Stimulated activated CD8-positive, alpha-beta memory T cell treated with anti-CD3 and anti-CD28 coated beads, Interleukin-7, amount 100 ng/mL, for 1 hour (primary cell): ENCODE results near the gene KRTAP4-6.
"Not testable (repeated sequence)": the region's sequence is repeated elsewhere in the genome, so short reads cannot be mapped to it uniquely, and the experiment has no call there.

Experiments
- DNase-seq, 2 donors: peaks; one replicate each; pipeline ENCODE4 v3.0.0-alpha.2; 2020; ENCODE audit warnings: low read depth in 2 of 2

The KRTAP4-6 gene

DNA sequence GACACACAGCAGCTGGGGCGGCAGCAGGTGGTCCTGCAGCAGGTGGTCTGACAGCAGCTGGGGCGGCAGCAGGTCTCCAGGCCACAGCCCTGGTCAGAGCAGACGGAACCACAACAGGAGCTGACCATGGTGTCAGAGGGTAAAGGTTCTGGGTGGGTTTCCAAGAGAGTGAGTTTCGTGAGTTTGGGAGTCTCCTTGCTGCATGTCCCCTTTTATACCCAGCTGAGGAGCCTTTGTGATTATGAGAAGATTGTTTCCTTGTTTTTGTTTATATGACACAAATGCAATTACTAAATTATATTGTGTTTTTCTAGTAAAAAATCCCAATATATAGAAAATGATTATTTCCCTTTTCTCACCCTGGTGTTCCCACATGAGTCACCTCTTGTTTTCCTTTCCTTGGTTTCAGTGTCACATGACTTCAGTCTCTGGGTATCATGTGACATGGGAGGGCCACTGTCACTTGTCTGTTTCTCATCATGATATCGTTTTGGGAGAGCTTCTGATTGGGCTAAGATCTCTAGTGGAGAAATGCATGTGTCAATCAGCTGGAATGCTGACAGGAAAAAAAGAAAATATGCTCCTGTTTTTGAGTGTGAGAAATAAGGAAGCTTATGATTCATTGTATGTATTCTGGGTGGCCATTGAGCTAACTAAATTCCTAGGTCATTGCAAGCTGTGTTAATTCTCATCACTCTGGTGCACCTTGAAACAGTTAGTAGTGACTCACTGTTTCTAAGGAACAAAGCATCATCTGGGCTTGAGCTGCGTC is at the start of gene KRTAP4-6:
TSS of gene KRTAP4-6 (minus strand) at position 185 of the 772 bp plus-strand sequence. CDS start at position 128, 57 bp downstream.
- DNase-seq: no peak

DNA sequence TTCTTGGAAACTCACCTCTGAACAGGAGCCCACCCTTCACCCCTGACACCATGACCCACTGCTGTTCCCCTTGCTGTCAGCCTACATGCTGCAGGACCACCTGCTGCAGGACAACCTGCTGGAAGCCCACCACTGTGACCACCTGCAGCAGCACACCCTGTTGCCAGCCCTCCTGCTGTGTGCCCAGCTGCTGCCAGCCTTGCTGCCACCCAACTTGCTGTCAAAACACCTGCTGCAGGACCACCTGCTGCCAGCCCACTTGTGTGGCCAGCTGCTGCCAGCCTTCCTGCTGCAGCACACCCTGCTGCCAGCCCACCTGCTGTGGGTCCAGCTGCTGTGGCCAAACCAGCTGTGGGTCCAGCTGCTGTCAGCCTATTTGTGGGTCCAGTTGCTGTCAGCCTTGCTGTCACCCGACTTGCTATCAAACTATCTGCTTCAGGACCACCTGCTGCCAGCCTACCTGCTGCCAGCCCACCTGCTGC is 49.5 kb upstream of the KRTAP4-6 start, which contains the start of gene KRTAP9-1:
TSS of gene KRTAP9-1 (plus strand) at position 51 of the 482 bp plus-strand sequence. CDS start at position 51, 0 bp downstream.
- DNase-seq: not testable (repeated sequence)

DNA sequence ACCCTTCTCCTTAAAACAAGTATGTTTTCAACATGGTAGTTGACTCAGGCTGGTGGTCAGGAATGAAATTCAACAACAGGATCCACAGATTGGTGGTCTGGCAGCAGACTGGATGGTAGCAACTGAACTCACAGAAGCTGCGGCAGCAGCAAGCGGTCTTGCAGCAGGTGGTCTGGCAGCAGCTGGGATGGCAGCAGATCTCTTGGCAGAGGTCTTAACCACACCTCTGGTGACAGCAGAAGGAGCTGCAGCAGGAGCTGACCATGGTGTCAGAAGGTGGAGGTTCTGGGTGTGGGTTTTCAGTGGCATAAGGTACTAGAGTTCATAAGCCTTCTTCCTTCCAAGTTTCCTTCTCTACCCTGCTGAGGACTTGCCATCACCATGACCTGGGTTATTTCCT is 46.5 kb upstream of the KRTAP4-6 start:
- no peak for DNase-seq

DNA sequence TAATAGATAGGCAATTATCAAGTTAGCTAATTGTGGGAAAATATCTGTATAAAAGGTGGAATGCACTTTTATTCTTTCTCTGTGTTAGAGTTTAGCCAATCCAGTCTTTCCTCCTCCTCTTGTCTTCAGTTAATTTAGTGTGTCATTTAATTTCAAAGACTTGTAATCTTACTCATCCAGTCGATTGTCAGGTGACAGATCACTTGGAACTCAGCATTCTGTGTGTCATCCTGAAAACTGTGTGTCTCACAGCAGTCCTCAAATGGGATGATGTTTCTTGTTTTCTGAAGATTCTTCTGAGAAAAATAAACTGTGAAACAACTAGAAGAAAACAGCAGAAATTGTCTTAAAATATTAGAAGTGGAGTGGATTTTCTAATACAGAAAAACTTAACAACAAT is 44.7 kb upstream of the KRTAP4-6 start:
- no peak for DNase-seq

DNA sequence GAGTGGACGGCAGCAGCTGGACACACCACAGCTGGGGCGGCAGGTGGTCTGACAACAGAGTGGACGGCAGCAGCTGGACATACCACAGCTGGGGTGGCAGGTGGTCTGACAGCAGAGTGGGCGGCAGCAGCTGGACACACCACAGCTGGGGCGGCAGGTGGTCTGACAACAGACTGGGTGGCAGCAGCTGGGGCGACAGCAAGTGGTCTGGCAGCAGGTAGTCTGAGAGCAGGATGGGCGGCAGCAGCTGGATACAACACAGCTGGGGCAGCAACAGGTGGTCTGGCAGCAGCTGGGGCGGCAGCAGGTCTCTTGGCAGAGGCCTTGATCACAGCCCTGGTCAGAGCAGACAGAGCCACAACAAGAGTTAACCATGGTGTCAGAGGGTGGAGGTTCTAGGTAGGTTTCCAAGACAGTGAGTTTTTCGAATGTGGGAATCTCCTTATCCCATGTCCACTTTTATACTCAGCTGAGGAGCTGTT is 44.2 kb upstream of the KRTAP4-6 start, which contains the start of gene KRTAP4-1:
TSS of gene KRTAP4-1 (minus strand) at position 432 of the 482 bp plus-strand sequence. CDS start at position 375, 57 bp downstream.
- no peak for DNase-seq

DNA sequence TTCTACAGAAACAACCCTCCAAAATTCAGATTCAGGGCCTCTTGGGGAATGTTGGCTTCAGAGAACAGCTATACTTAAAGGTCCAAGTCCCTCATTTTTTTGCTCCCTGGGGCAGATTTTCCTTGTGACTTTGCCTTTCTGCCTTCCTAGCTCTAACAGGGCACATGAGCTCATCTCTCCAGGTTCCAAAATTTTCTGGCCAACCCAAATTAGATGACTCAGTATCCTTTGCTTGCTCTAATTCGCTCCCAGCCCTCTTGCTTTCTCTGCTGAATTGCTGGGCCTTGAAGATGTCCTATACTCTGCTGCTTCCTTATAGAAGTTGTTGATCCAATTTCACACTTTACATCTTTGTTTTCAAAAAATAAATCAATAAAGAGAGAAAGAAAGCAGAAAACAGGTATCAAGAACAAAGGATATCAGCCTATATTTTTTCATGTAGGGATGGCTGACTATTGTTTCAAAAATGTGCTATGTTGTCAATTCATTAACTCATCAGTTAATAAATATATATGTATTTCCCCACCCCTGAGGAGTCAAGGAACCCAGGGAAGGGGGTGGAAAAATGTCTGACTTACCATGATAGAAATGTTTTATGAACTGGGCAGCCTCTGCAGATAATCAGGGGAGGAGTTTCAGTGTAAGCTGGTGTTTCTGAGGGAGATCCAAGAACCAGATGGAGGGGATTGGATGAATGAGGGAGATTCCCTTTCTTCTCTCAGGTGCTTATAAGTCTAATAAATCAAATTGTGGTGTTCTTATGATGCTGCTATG is 38.7 kb upstream of the KRTAP4-6 start:
- DNase-seq: no peak

DNA sequence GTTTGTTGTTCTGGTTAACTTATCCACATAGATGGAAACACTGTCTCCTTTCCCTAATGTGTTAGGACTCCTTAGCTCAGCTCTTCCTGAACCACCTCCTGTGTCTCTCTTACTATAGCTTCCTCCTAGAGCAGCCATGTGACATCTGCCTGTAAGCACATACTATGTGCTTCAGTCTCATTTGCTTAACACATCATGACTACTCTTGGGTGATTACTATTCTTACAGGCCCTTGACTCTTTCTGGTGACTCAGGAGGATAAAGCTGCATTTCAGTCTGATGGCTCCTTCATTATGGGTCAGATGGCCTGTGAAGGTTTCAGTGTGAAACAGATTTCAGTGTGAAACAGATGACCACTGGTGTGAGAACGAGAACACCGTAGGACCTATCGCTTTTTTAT is 38.0 kb upstream of the KRTAP4-6 start:
- DNase-seq: no peak

DNA sequence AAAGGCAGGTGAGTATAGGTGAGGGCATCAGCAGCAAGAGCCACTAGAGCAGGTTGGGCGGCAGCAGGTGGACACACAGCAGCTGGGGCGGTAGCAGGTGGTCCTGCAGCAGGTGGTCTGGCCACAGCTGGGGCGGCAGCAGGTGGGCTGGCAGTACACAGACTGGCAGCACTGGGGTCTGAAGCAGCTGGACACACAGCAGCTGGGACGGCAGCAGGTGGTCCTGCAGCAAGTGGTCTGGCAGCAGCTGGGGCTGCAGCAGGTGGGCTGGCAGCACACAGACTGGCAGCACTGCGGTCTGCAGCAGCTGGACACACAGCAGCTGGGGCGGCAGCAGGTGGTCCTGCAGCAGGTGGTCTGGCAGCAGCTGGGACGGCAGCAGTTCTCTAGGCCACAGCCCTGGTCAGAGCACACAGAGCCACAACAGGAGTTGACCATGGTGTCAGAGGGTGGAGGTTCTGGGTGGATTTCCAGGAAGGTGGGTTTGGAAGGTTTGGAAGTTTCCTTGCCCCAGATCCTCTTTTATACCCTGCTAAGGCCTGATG is 37.5 kb upstream of the KRTAP4-6 start, which contains the start of gene KRTAP4-2:
TSS of gene KRTAP4-2 (minus strand) at position 495 of the 545 bp plus-strand sequence. CDS start at position 438, 57 bp downstream.
- DNase-seq: no peak

DNA sequence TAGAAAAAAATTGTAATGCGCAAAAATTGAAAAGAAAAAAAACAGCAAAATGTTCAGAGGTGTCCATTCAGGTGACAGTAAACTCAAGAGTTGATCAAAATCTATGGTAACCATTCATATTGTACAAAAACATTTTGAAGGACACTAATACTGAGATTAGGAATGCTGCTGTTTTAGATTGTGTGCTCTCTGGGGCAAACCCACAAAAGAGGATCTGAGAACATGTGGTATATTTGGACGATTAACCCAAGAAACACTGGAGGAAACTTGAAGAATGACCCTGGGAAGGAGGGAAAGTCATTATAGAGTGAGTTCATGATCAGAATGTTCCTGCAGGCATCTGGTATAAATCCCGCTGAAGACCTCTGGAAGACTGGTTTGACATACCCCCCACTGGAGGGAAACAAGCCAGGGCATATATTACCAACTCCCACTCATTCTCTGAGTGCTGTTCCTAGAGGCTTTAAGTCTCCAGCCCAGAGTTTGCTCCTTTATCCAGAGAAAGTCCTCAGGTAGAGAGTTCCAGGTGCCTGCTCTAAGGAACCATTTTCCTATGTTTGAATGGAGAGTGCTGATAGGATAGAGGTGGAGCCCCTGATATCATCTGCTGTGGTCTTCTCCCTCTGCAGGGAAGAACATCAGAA is 36.5 kb upstream of the KRTAP4-6 start:
- DNase-seq: no peak

DNA sequence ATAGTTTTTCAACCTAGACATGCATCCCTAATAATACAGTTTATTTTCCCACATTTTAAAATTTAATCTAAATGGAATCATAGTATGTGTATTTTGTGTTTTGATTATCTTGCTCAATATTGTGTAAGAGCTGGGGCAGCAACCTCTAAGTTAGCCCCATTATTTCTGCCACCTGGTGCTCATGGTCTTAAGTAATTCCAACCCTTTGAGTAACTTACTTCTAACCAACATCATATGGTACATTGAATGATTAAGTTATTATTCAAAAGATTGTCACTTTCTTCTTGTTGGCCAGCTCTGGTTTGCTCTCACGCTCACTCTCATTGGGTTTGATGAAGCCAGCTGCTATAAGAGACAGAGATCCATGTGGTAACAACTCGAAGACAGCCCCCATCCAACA is 31.5 kb upstream of the KRTAP4-6 start:
- DNase-seq: no peak

DNA sequence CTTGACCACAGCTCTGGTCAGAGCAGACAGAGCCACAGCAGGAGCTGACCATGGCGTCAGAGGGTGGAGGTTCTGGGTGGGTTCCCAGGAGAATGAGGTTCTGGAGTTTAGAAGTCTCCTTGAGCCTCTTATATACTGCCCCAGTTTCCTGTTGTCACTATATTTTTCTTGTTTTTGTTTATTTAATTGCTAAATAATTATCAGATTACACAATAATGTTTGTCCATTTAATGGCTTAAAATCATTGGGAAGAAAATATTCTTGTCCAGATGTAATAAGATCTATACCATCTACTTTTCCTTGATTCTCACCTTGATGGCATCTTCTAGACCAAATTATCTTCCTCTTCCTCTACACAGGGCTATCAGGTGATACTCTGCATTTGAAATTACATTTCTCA is 27.8 kb upstream of the KRTAP4-6 start, which contains the start of gene KRTAP4-3:
TSS of gene KRTAP4-3 (minus strand) at position 101 of the 400 bp plus-strand sequence. CDS start at position 52, 49 bp downstream.
- no peak for DNase-seq

DNA sequence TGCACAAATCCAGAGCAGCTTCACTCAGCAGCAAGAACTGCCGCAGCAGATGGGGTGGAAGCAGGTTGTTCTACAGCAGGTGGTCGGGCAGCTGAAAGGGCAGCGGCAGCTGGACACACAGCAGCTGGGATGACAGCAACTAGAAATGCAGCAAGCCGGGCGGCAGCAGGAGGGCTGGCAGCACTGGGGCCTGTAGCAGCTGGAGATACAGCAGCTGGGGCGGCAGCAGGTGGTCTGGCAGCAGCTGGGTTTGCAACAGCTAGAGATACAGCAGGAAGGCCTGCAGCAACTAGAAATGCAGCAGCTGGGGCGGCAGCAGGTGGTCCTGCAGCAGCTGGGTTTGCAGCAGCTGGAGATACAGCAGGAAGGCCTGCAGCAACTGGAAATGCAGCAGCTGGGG is 27.2 kb upstream of the KRTAP4-6 start:
- no peak for DNase-seq

DNA sequence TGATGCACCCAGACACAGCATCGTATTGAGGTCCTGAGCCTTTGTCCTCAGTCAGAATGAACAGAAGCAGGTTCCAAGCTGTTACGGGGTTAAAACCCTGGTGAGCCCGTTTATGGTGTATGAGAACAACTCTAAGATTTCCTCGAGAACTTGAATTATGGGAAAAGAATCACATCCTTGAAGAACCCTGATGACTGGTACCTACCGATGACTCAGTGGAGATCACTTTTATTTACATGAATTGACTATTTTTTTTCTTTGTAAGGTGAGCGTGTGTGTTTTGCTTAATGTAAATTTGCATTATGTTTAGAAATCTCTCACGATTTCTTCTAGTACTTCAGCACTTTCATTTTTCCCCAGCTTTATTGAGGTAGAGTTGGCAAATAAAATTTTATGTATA is 23.5 kb upstream of the KRTAP4-6 start:
- no peak for DNase-seq

DNA sequence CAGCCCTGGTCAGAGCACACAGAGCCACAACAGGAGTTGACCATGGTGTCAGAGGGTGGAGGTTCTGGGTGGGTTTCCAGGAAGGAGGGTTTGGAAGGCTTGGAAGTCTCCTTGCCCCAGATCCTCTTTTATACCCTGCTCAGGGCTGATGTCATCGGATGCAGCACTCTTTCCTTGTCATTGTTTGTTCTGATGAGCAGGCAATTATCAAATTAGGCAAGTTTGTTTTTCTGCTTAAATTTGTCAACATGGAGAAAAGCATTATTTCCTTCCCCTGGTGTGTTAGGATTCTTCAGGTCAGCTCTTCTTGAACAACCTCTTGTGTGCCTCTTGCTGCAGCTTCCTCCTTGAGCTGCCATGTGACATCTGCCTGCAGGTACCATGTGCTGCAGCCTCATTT is 20.3 kb upstream of the KRTAP4-6 start, which contains the start of gene KRTAP4-4:
TSS of gene KRTAP4-4 (minus strand) at position 101 of the 400 bp plus-strand sequence. CDS start at position 44, 57 bp downstream.
- DNase-seq: no peak

DNA sequence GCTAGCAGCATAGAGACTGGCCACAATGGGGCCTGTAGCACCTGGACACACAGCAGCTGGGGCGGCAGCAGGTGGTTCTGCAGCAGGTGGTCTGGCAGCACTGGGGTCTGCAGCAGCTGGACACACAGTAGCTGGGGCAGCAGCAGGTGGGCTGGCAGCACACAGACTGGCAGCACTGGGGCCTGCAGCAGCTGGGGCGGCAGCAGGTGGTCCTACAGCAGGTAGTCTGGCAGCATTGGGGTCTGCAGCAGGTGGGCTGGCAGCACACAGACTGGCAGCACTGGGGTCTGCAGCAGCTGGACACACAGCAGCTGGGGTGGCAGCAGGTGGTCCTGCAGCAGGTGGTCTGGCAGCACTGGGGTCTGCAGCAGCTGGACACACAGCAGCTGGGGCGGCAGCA is 19.8 kb upstream of the KRTAP4-6 start:
- not testable (repeated sequence) for DNase-seq

DNA sequence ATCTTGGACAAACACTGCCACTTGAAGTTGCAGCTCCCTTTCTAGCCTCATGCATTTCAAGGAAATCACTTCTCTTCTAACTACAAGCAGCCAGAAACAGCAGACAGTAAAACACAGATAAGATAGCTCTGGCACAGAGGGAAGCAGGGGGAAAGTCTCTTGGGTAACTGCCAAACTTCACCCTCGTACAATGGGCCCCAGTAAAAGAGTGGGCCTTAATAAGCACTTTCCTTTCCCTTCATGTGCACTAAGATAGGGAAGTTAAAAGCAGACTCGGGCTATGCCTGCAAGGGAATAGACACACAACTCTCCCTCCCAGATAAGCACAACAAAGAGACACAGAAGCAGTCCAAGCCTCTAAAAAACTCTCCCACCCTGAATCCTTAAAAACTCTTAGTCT is 13.5 kb upstream of the KRTAP4-6 start:
- DNase-seq: no peak

DNA sequence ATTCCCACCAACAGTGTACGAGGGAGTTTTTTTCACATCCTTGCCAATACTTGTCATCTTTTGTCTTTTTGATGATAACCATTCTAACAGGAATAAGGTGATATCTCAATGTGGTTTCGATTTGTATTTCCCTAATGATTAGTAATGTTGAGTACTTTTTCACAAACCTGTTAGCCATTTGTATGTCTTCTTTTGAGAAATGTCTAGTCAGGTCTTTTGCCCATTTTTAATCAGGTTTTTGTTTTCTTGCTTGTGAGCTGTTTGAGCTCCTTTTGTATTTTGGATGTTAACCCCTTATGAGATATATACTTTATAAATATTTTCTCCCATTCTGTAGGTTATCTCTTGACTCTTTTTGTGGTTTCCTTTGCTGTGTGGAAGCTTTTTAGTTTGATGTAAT is 11.2 kb upstream of the KRTAP4-6 start:
- no peak for DNase-seq

DNA sequence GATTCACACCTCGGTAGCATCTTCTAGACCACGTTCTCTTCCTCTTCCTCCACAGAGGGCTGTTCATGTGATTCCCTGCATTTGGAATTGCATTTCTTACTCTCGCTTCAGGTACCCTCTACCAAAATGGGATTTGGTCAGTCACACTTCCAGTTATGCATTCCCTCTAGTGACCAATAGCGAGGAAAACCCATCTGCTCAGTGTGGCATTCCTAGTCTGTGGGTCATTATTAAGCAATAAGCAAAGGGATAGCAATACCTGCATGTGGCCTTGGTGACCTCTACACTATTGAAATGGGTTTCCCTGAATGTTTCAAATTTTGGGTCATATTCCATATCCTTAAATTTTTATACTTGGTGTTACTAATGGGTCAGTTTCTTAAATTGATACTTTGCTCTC is 9.7 kb upstream of the KRTAP4-6 start:
- no peak for DNase-seq

DNA sequence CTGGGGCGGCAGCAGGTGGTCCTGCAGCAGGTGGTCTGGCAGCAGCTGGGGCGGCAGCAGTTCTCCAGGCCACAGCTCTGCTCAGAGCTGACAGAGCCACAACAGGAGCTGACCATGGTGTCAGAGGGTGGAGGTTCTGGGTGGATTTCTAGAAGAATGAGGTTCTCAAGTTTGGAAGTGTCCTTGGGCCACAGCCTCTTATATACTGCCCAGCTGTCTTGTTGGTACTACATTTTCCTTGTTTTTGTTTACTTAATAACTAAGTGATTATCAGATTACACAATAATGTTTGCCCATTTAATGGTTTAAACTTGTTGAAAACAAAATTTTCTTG is 9.3 kb upstream of the KRTAP4-6 start, which contains the start of gene KRTAP4-5:
TSS of gene KRTAP4-5 (minus strand) at position 174 of the 334 bp plus-strand sequence. CDS start at position 116, 58 bp downstream.
- no peak for DNase-seq

DNA sequence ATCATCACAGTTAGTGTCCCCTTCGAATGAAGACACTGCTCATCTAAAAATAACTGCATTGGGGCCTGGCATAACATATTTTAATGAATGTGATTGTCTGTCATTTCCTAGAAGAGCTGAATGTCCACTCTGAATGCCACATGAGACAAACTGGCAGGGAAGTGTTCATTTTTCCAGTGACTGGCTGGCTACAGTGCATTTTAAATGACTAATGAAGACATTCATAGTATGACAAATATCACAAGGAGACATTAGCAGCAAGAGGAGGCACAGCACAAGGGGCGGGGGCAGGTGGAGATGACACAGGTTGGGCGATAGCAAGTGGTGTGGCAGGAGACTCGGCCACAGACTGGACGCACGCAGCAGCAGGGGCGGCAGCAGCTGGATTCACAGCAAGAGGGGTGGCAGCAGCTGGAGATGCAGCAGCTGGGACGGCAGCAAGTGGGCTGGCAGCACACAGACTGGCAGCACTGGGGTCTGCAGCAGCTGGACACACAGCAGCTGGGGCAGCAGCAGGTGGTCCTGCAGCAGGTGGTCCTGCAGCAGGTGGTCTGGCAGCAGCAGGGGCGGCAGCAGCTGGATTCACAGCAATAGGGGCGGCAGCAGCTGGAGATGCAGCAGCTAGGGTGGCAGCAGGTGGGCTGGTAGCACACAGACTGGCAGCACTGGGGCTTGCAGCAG is 8.8 kb upstream of the KRTAP4-6 start:
- DNase-seq: not testable (repeated sequence)
